GM18498 (cell line): Measurements from ENCODE around the gene EPC1.
"Not testable (repeated sequence)": the region's sequence is repeated elsewhere in the genome, so short reads cannot be mapped to it uniquely, and the experiment has no call there.

ENCODE experiments used
- ATAC-seq: cut with Tn5 transposase; IDR thresholded peaks from one replicate; pipeline ENCODE4 v1.9.1; 2021; ENCODE audit warnings: mild to moderate bottlenecking, moderate library complexity; ENCODE audit not compliant: unreplicated experiment

EPC1 gene

GRCh38 chr10:32239769-32240168 lies 107.2 kb downstream of the EPC1 start:
- no peak for ATAC-seq

- ATAC-seq: no peak
Measured at GRCh38 chr10:32237644-32238345, 109.2 kb downstream of the EPC1 start.

GRCh38 chr10:32234471-32234870 lies 112.5 kb downstream of the EPC1 start:
- no peak for ATAC-seq

GRCh38 chr10:32233375-32233774 lies 113.6 kb downstream of the EPC1 start:
- ATAC-seq: not testable (repeated sequence)

- ATAC-seq: no peak
Measured at GRCh38 chr10:32232378-32232777, 114.6 kb downstream of the EPC1 start.

DNA sequence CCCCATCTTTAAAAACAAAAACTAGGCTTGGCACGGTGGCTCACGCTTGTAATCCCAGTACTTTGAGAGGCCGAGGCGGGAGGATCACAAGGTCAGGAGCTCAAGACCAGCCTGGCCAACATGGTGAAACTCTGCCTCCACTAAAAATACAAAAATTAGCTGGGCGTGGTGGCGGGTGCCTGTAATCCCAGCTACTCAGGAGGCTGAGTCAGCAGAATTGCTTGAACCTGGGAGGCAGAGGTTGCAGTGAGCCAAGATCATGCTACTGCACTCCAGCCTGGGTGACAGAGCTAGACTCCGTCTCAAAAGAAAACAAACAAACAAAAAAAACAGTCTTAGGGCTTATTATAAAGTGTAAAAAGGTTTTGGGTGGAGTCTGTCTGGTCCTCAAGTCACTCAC lies 117.2 kb downstream of the EPC1 start:
- not testable (repeated sequence) for ATAC-seq

GRCh38 chr10:32229170-32229569 lies 117.8 kb downstream of the EPC1 start:
- no peak for ATAC-seq

- no peak for ATAC-seq
Measured at GRCh38 chr10:32227802-32228201, 119.2 kb downstream of the EPC1 start.

- no peak for ATAC-seq
Measured at GRCh38 chr10:32226624-32227023, 120.3 kb downstream of the EPC1 start.

DNA sequence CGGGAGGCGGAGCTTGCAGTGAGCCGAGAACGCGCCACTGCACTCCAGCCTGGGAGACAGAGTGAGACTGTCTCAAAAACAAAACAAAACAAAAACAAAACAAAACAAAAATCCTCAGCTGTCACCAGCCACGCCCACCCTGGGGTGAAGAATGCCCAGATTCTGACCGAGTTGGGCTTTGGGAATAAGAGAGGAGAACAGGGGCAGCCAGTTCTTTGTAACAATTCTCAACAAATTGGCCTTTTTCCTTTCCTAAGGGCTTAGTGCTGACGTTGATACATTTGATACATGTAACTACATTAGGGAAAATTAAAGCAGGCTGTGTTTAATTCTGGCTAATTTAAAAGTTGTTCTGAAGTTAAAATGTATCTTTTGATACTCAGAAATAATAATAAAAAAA lies 121.0 kb downstream of the EPC1 start:
- no peak for ATAC-seq

- ATAC-seq: not testable (repeated sequence)
Measured at GRCh38 chr10:32222376-32222775, 124.6 kb downstream of the EPC1 start.

- not testable (repeated sequence) for ATAC-seq
Measured at GRCh38 chr10:32219156-32219555, 127.8 kb downstream of the EPC1 start.

GRCh38 chr10:32218206-32219044 lies 128.5 kb downstream of the EPC1 start:
- ATAC-seq: not testable (repeated sequence)
